Thoracic aorta (tissue), 2 donors: Measurements from ENCODE around the gene KIAA0232. TPM values are rescaled to one million over a fixed set of nuclear protein-coding genes. Genes with fewer than 3 reads are reported as not detected.

Experiments
- ATAC-seq: fragments of 150-250 bp; one replicate; pipeline ENCODE4 v1.8.0; 2017; ENCODE audit warnings: low read depth; ENCODE audit not compliant: insufficient number of reproducible peaks, low FRiP score
- DNase-seq: peaks from one replicate; pipeline ENCODE4 v3.0.0-alpha.2; 2020; ENCODE audit warnings: low spot score
- H3K27ac ChIP-seq, 2 donors: fragments of 200-600 bp; sonication (generic); 1 replicate in 1 of 2; 2 replicates in 1 of 2; pipeline ENCODE4 v1.5.1; 2016; ENCODE audit warnings: mild to moderate bottlenecking in 2 of 2, moderate library complexity in 2 of 2
- H3K27me3 ChIP-seq: fragments of 200-600 bp; sonication (generic); replicated peaks from 2 replicates; pipeline ENCODE4 v1.6.0; 2016; ENCODE audit warnings: mild to moderate bottlenecking; ENCODE audit not compliant: insufficient read depth
- H3K36me3 ChIP-seq: fragments of 200-600 bp; sonication (generic); one replicate; pipeline ENCODE4 v1.5.1; 2016
- H3K4me1 ChIP-seq, 2 donors: fragments of 200-600 bp; sonication (generic); 1 replicate in 1 of 2; 2 replicates in 1 of 2; pipeline versions ENCODE4 v1.5.1 to v1.6.0; 2016; ENCODE audit warnings: low read depth in 2 of 2, mild to moderate bottlenecking in 1 of 2; ENCODE audit not compliant: control insufficient read depth in 1 of 2
- H3K4me3 ChIP-seq: fragments of 200-600 bp; sonication (generic); 2 replicates; pipeline ENCODE4 v1.5.1; 2016; ENCODE audit warnings: mild to moderate bottlenecking
- H3K9me3 ChIP-seq: fragments of 200-600 bp; sonication (generic); 2 replicates; pipeline ENCODE4 v1.5.1; 2016
- CTCF ChIP-seq: fragments of 200-600 bp; sonication (generic); IDR thresholded peaks from one replicate; pipeline ENCODE4 v1.5.1; 2019; ENCODE audit warnings: antibody characterized with exemption
- total RNA-seq, 2 donors: library from RNA; depleted of rRNA; stranded (reverse); fragments of >200 nt; gene quantifications; one replicate each; pipeline versions ENCODE4 v1.1.0 to v1.2.3, GENCODE V29; 2016

KIAA0232 gene
- total RNA-seq, 2 donors from 2014 or later: 56.9 to 80.8 TPM

- Histone ChIP-seq H3K9me3 (no peaks in the 10 kb centered on the region), H3K4me3 (no peak overlapping the region), H3K27me3 (no peaks in the 10 kb centered on the region), H3K4me1 (peaks cover 0 to 8% of the 10 kb centered on the region in 2 donors), H3K27ac (no peak overlapping the region), H3K36me3 (peaks cover 48% of the 10 kb centered on the region)
- DNase-seq (no peak), ATAC-seq (no peak)
- TF ChIP-seq CTCF: no peak
Measured at GRCh38 chr4:6880691-6881090, 98.2 kb downstream of the KIAA0232 start.

GRCh38 chr4:6881908-6882307 lies 99.4 kb downstream of the KIAA0232 start:
- H3K4me3 ChIP-seq: no peak overlapping the region
- H3K36me3 ChIP-seq: peaks cover 43% of the 10 kb centered on the region
- peaks cover 10 to 20% of the 10 kb centered on the region in 2 donors for H3K4me1 ChIP-seq
- H3K27me3 ChIP-seq: no peaks in the 10 kb centered on the region
- ATAC-seq: no peak
- TF ChIP-seq CTCF: no peak
- no peak overlapping the region for H3K27ac ChIP-seq
- DNase-seq: no peak
- H3K9me3 ChIP-seq: no peaks in the 10 kb centered on the region

GRCh38 chr4:6884341-6884870 lies 101.9 kb downstream of the KIAA0232 start:
- no peaks in the 10 kb centered on the region for H3K9me3 ChIP-seq
- TF ChIP-seq CTCF: no peak
- H3K36me3 ChIP-seq: peaks cover 22% of the 10 kb centered on the region
- no peak overlapping the region for H3K4me3 ChIP-seq
- H3K27ac ChIP-seq: no peak overlapping the region
- H3K4me1 ChIP-seq: peaks cover 10 to 22% of the 10 kb centered on the region in 2 donors
- no peak for ATAC-seq
- no peaks in the 10 kb centered on the region for H3K27me3 ChIP-seq
- no peak for DNase-seq

GRCh38 chr4:6885953-6886557 lies 103.5 kb downstream of the KIAA0232 start:
- peaks cover 15% of the 10 kb centered on the region for H3K36me3 ChIP-seq
- no peaks in the 10 kb centered on the region for H3K27me3 ChIP-seq
- peaks cover 10 to 22% of the 10 kb centered on the region in 2 donors for H3K4me1 ChIP-seq
- no peaks in the 10 kb centered on the region for H3K9me3 ChIP-seq
- DNase-seq (no peak), ATAC-seq (peak; percentile 62)
- H3K4me3 ChIP-seq: peak overlapping the region; percentile 49
- TF ChIP-seq CTCF: no peak
- H3K27ac ChIP-seq: peak overlapping the region; percentile 66 to 84

GRCh38 chr4:6886886-6887285 lies 104.4 kb downstream of the KIAA0232 start:
- ATAC-seq (no peak), DNase-seq (no peak)
- Histone ChIP-seq H3K4me1 (peaks cover 10 to 22% of the 10 kb centered on the region in 2 donors), H3K27me3 (no peaks in the 10 kb centered on the region), H3K9me3 (no peaks in the 10 kb centered on the region), H3K4me3 (no peak overlapping the region), H3K27ac (peak overlapping the region; percentile 66 to 84), H3K36me3 (peaks cover 6% of the 10 kb centered on the region)
- no peak for TF ChIP-seq CTCF
